Nephron (organoid): ENCODE measurements around the gene SNRPD2.
A peak's percentile ranks its signal among the peaks of the same experiment; 100 is the strongest.

Source experiments
- H3K27ac Mint-ChIP-seq, 3 experiments: 2 replicates each; pipeline ENCODE4 v1.8.0; 2020; ENCODE audit warnings: mixed read lengths in 3 of 3, mild to moderate bottlenecking in 2 of 3, moderate library complexity in 1 of 3
- H3K27me3 Mint-ChIP-seq: 2 replicates; pipeline ENCODE4 v1.8.0; 2021; ENCODE audit warnings: low read depth, mild to moderate bottlenecking, moderate library complexity, mixed read lengths
- H3K36me3 Mint-ChIP-seq: 2 replicates; pipeline ENCODE4 v1.8.0; 2020; ENCODE audit warnings: low read depth, mixed read lengths
- H3K4me1 Mint-ChIP-seq: 2 replicates; pipeline ENCODE4 v1.8.0; 2020; ENCODE audit warnings: mixed read lengths
- H3K4me3 Mint-ChIP-seq, 3 experiments: 2 replicates each; pipeline ENCODE4 v1.8.0; 2020; ENCODE audit warnings: mild to moderate bottlenecking in 3 of 3, mixed read lengths in 3 of 3, moderate library complexity in 2 of 3
- H3K9me3 Mint-ChIP-seq: 2 replicates; pipeline ENCODE4 v1.8.0; 2020; ENCODE audit warnings: mixed read lengths
- CTCF ChIP-seq, 3 experiments: fragments of 200-600 bp; sonication (generic); IDR thresholded peaks; one replicate each; pipeline ENCODE4 v1.5.0; 2021; ENCODE audit warnings: antibody characterized with exemption in 3 of 3; ENCODE audit not compliant: unreplicated experiment in 3 of 3

SNRPD2 gene

GRCh38 chr19:45664575-45664974 is 27.2 kb downstream of the SNRPD2 start:
- peaks cover 9% of the 10 kb centered on the region for H3K4me1 Mint-ChIP-seq
- H3K27me3 Mint-ChIP-seq = peaks cover 66% of the 10 kb centered on the region
- no peak overlapping the region for H3K27ac Mint-ChIP-seq
- H3K4me3 Mint-ChIP-seq = no peak overlapping the region
- no peaks in the 10 kb centered on the region for H3K9me3 Mint-ChIP-seq
- H3K36me3 Mint-ChIP-seq = no peaks in the 10 kb centered on the region
- no peak for TF ChIP-seq CTCF (IDR thresholded peaks at IDR 0.05; ENCODE audit: unreplicated experiment in 3 of 3)

DNA sequence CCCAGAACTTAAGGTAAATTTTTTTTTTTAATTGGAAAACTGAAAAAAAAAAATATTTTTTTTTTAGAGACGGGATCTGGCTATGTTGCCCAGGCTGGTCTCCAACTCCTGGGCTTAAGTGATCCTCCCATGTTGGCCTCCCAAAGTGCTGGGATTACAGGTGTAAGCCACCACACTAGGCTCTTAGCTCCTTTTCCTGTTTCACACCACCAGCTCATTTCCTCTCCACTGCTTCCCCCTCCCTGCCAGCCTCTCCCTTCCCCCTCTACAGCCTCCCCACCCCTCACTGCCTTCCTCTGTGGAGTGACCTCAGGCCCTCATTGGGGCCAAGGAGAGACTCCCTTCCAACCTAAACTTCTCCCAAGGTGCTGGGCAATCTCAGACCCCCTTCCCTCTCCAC is 28.0 kb downstream of the SNRPD2 start:
- no peak overlapping the region for H3K4me3 Mint-ChIP-seq
- no peaks in the 10 kb centered on the region for H3K36me3 Mint-ChIP-seq
- H3K27me3 Mint-ChIP-seq = peaks cover 64% of the 10 kb centered on the region
- H3K27ac Mint-ChIP-seq = no peak overlapping the region
- TF ChIP-seq CTCF (IDR thresholded peaks at IDR 0.05; ENCODE audit: unreplicated experiment in 3 of 3) = no peak
- no peaks in the 10 kb centered on the region for H3K9me3 Mint-ChIP-seq
- peaks cover 8% of the 10 kb centered on the region for H3K4me1 Mint-ChIP-seq

GRCh38 chr19:45660636-45661035 is 31.1 kb downstream of the SNRPD2 start:
- H3K27ac Mint-ChIP-seq = no peak overlapping the region
- TF ChIP-seq CTCF (IDR thresholded peaks at IDR 0.05; ENCODE audit: unreplicated experiment in 3 of 3) = no peak
- no peaks in the 10 kb centered on the region for H3K9me3 Mint-ChIP-seq
- H3K4me1 Mint-ChIP-seq = no peaks in the 10 kb centered on the region
- H3K36me3 Mint-ChIP-seq = no peaks in the 10 kb centered on the region
- no peak overlapping the region for H3K4me3 Mint-ChIP-seq
- peaks cover 47% of the 10 kb centered on the region for H3K27me3 Mint-ChIP-seq

- Mint-ChIP-seq H3K4me3 (no peak overlapping the region), H3K9me3 (no peaks in the 10 kb centered on the region), H3K36me3 (no peaks in the 10 kb centered on the region), H3K27me3 (peaks cover 39% of the 10 kb centered on the region), H3K27ac (peak overlapping the region in 1 of 3 experiments; percentile 40), H3K4me1 (no peaks in the 10 kb centered on the region)
- TF ChIP-seq CTCF (IDR thresholded peaks at IDR 0.05; ENCODE audit: unreplicated experiment in 3 of 3) = no peak
Measured at GRCh38 chr19:45659096-45659729, 32.5 kb downstream of the SNRPD2 start.

DNA sequence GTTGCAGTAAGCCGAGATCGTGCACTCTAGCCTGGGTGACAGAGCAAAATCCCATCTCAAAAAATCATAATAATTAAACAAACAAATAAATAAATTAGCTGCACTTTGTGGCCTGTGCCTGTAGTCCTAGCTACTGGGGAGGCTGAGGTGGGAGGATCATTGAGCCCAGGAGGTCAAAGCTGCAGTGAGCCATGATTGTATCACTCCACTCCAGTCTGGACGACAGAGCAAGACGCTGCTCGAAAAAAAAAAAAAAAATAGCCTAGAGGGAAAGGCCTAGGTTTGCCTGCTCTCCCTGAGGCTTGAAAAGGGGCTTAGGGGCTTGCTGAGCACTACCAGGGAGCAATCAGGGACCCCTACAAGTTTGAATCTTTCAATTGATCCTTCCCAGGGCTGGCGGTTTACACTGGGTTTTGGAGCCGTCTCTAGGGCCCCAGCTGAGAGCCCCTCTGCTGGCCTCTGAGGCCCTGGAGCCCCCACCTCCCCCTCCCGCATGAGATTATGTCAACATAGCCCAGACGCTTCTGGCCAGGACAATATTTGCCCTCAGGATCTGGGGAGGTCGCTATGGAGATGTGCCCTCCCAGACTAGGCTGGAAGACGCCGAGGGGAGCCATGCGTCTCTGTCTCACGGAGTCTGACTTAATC is 34.1 kb downstream of the SNRPD2 start:
- H3K27ac Mint-ChIP-seq = no peak overlapping the region
- H3K27me3 Mint-ChIP-seq = peaks cover 35% of the 10 kb centered on the region
- H3K36me3 Mint-ChIP-seq = no peaks in the 10 kb centered on the region
- no peaks in the 10 kb centered on the region for H3K4me1 Mint-ChIP-seq
- no peak overlapping the region for H3K4me3 Mint-ChIP-seq
- no peak for TF ChIP-seq CTCF (IDR thresholded peaks at IDR 0.05; ENCODE audit: unreplicated experiment in 3 of 3)
- H3K9me3 Mint-ChIP-seq = no peaks in the 10 kb centered on the region

DNA sequence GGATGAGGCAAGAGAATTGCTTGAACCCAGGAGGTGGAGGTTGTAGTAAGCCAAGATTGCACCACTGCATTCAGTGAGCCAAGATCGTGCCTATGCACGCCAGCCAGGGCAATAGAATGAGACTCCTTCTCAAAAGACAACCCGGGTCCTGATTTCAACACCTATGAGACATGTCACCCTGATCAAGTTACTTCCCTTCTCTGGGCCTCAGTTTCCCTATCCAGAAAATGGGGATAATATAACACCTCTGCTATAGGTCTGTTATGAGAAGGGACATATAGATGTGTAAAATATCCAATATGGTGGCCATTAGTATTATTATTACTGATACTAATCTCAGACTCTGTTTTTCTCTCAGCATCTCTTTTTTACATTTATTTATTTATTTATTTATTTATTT is 36.7 kb downstream of the SNRPD2 start:
- no peaks in the 10 kb centered on the region for H3K36me3 Mint-ChIP-seq
- H3K9me3 Mint-ChIP-seq = no peaks in the 10 kb centered on the region
- H3K27me3 Mint-ChIP-seq = peaks cover 23% of the 10 kb centered on the region
- no peak overlapping the region for H3K27ac Mint-ChIP-seq
- no peaks in the 10 kb centered on the region for H3K4me1 Mint-ChIP-seq
- no peak overlapping the region for H3K4me3 Mint-ChIP-seq
- no peak for TF ChIP-seq CTCF (IDR thresholded peaks at IDR 0.05; ENCODE audit: unreplicated experiment in 3 of 3)
